ENCODE results near the gene VTI1A.
"Not testable (repeated sequence)": the region's sequence is repeated elsewhere in the genome, so short reads cannot be mapped to it uniquely, and the experiment has no call there.

The VTI1A gene

GRCh38 chr10:112728997-112729396 is 282.0 kb downstream of the VTI1A start:
- no peaks in the 10 kb centered on the region for H3K27me3 ChIP-seq (ENCODE audit: insufficient read depth, low read length, poor library complexity, severe bottlenecking)
- no peaks in the 10 kb centered on the region for H3K36me3 ChIP-seq (ENCODE audit: insufficient read depth, low read length)
- peaks cover 11% of the 10 kb centered on the region for H3K4me1 ChIP-seq (ENCODE audit: insufficient read depth, low read length, poor library complexity, severe bottlenecking)
- H3K9me2 ChIP-seq (replicated peaks; ENCODE audit: low read depth, low read length) = no peaks in the 10 kb centered on the region
- no peaks in the 10 kb centered on the region for H3K79me2 ChIP-seq (ENCODE audit: insufficient read depth, low read length)
- no peak overlapping the region for H3K4me3 ChIP-seq (ENCODE audit: low read length, poor library complexity, severe bottlenecking)
- no peak overlapping the region for H3K4me2 ChIP-seq (ENCODE audit: low read depth, low read length, poor library complexity, severe bottlenecking)
- no peaks in the 10 kb centered on the region for H4K20me1 ChIP-seq (ENCODE audit: insufficient read depth, low read length, poor library complexity, severe bottlenecking)
- no peaks in the 10 kb centered on the region for H3K9me3 ChIP-seq (ENCODE audit: insufficient read depth, low read depth, low read length)
- H3F3A ChIP-seq (ENCODE audit: low read depth) = no peaks in the 10 kb centered on the region
- no peak overlapping the region for H3K9ac ChIP-seq (ENCODE audit: low read depth, low read length, poor library complexity, severe bottlenecking)
- no peak overlapping the region for H2AFZ ChIP-seq (ENCODE audit: low read length)
- no peak for TF ChIP-seq EZH2phosphoT487 (IDR thresholded peaks at IDR 0.05; ENCODE audit: borderline replicate concordance)
- TF ChIP-seq CTCF (conservative IDR thresholded peaks at IDR 0.05; ENCODE audit: low read length) = no peak

- not testable (repeated sequence) for H3K9me2 ChIP-seq (replicated peaks; ENCODE audit: low read depth, low read length); H3K9me3 ChIP-seq (ENCODE audit: insufficient read depth, low read depth, low read length); H3K27me3 ChIP-seq (ENCODE audit: insufficient read depth, low read length, poor library complexity, severe bottlenecking); H3K4me2 ChIP-seq (ENCODE audit: low read depth, low read length, poor library complexity, severe bottlenecking); H4K20me1 ChIP-seq (ENCODE audit: insufficient read depth, low read length, poor library complexity, severe bottlenecking); H2AFZ ChIP-seq (ENCODE audit: low read length); H3K79me2 ChIP-seq (ENCODE audit: insufficient read depth, low read length); H3K9ac ChIP-seq (ENCODE audit: low read depth, low read length, poor library complexity, severe bottlenecking); H3K36me3 ChIP-seq (ENCODE audit: insufficient read depth, low read length); H3K4me3 ChIP-seq (ENCODE audit: low read length, poor library complexity, severe bottlenecking); H3F3A ChIP-seq (ENCODE audit: low read depth)
- H3K4me1 ChIP-seq (ENCODE audit: insufficient read depth, low read length, poor library complexity, severe bottlenecking) = peaks cover 11% of the 10 kb centered on the region
Observed at GRCh38 chr10:112731450-112731849, 284.4 kb downstream of the VTI1A start.

GRCh38 chr10:112732277-112732921 is 285.4 kb downstream of the VTI1A start:
- Histone ChIP-seq H3K9ac (ENCODE audit: low read depth, low read length, poor library complexity, severe bottlenecking) (no peak overlapping the region), H3K4me3 (ENCODE audit: low read length, poor library complexity, severe bottlenecking) (no peak overlapping the region), H4K20me1 (ENCODE audit: insufficient read depth, low read length, poor library complexity, severe bottlenecking) (no peaks in the 10 kb centered on the region), H3K79me2 (ENCODE audit: insufficient read depth, low read length) (no peaks in the 10 kb centered on the region), H2AFZ (ENCODE audit: low read length) (no peak overlapping the region), H3K9me2 (replicated peaks; ENCODE audit: low read depth, low read length) (no peaks in the 10 kb centered on the region), H3K9me3 (ENCODE audit: insufficient read depth, low read depth, low read length) (no peaks in the 10 kb centered on the region), H3K4me1 (ENCODE audit: insufficient read depth, low read length, poor library complexity, severe bottlenecking) (peaks cover 11% of the 10 kb centered on the region), H3K27me3 (ENCODE audit: insufficient read depth, low read length, poor library complexity, severe bottlenecking) (no peaks in the 10 kb centered on the region), H3K4me2 (ENCODE audit: low read depth, low read length, poor library complexity, severe bottlenecking) (no peak overlapping the region), H3K36me3 (ENCODE audit: insufficient read depth, low read length) (no peaks in the 10 kb centered on the region), H3F3A (ENCODE audit: low read depth) (no peaks in the 10 kb centered on the region)
- TF ChIP-seq EZH2phosphoT487 (IDR thresholded peaks at IDR 0.05; ENCODE audit: borderline replicate concordance) (no peak), CTCF (conservative IDR thresholded peaks at IDR 0.05; ENCODE audit: low read length) (no peak)

GRCh38 chr10:112735041-112735695 is 288.2 kb downstream of the VTI1A start:
- no peaks in the 10 kb centered on the region for H4K20me1 ChIP-seq (ENCODE audit: insufficient read depth, low read length, poor library complexity, severe bottlenecking)
- H3K4me2 ChIP-seq (ENCODE audit: low read depth, low read length, poor library complexity, severe bottlenecking) = no peak overlapping the region
- no peak for TF ChIP-seq EZH2phosphoT487 (IDR thresholded peaks at IDR 0.05; ENCODE audit: borderline replicate concordance)
- no peak for TF ChIP-seq CTCF (conservative IDR thresholded peaks at IDR 0.05; ENCODE audit: low read length)
- H3K79me2 ChIP-seq (ENCODE audit: insufficient read depth, low read length) = no peaks in the 10 kb centered on the region
- no peaks in the 10 kb centered on the region for H3F3A ChIP-seq (ENCODE audit: low read depth)
- H3K9me3 ChIP-seq (ENCODE audit: insufficient read depth, low read depth, low read length) = no peaks in the 10 kb centered on the region
- no peak overlapping the region for H3K9ac ChIP-seq (ENCODE audit: low read depth, low read length, poor library complexity, severe bottlenecking)
- no peak overlapping the region for H2AFZ ChIP-seq (ENCODE audit: low read length)
- no peaks in the 10 kb centered on the region for H3K9me2 ChIP-seq (replicated peaks; ENCODE audit: low read depth, low read length)
- H3K36me3 ChIP-seq (ENCODE audit: insufficient read depth, low read length) = no peaks in the 10 kb centered on the region
- peaks cover 11% of the 10 kb centered on the region for H3K4me1 ChIP-seq (ENCODE audit: insufficient read depth, low read length, poor library complexity, severe bottlenecking)
- H3K4me3 ChIP-seq (ENCODE audit: low read length, poor library complexity, severe bottlenecking) = no peak overlapping the region
- H3K27me3 ChIP-seq (ENCODE audit: insufficient read depth, low read length, poor library complexity, severe bottlenecking) = no peaks in the 10 kb centered on the region

Measured in Loucy (cell line).